Measurements from ENCODE around the gene ASPRV1. TPM values are rescaled to one million over a fixed set of nuclear protein-coding genes. Genes with fewer than 3 reads are reported as not detected.
"Not testable (repeated sequence)": the region's sequence is repeated elsewhere in the genome, so short reads cannot be mapped to it uniquely, and the experiment has no call there.

ASPRV1 gene
- total RNA-seq, 1 donor from 2014 or later = 1.7 TPM

DNA sequence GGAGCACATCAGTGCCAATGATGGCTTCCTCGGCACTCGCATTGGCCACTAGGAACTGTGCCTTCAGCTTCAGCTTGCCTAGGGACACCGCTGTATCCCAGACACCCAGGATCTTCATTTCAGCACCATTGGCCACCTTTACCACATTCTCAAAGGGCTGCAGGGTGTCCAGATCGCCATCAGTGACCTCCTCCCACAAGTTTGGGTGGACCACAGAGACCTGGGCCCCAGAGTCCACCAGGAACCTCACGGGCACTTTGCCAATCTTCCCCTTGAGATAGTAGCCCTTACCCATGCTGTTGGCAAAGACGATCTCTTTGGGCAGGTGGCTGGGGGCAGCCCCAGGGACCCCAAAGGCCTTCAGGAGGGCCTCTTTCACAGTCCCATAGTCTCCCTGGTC lies 610 bp downstream of the ASPRV1 start:
- no peak for DNase-seq (ENCODE audit: low spot score)

DNA sequence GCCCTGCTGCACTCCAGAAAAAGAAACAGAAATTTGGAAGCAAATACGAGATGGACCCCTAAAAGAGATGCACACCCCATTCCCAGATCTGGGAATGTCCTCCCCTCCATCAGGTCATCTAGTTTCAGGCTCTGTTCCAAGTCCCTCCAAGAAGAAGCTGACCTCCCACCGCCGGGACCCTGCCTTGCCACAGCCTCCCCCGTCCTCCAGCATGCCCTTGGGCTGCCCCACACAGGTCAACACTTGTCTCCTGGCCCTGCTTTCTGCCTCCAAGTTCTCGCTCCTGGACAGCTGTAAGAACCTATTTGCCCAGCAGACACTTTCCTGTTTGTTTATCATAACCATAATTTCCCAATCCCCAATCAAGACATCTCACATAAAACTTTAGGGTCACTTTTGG lies 2.0 kb downstream of the ASPRV1 start:
- DNase-seq (ENCODE audit: low spot score) = no peak

DNA sequence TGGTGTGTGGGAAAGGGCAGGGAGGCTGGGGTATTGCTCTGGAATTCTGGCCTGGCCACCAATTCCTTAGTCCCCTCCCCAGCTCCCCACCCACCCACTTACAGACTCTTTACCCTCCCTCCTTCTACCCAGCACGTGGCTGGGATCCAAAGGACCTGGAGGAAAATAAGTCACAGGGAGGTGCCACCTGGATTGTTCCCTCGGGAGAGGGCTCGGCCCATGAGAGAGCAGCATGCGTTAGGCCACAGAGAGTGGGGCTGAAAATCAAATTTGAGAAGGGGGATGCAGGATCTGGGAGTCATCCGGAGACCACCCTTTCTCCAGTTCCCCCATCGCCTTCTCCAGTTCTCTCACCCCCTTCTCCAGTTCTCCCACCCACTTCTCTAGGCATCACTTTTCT lies 3.0 kb downstream of the ASPRV1 start:
- no peak for DNase-seq (ENCODE audit: low spot score)

DNA sequence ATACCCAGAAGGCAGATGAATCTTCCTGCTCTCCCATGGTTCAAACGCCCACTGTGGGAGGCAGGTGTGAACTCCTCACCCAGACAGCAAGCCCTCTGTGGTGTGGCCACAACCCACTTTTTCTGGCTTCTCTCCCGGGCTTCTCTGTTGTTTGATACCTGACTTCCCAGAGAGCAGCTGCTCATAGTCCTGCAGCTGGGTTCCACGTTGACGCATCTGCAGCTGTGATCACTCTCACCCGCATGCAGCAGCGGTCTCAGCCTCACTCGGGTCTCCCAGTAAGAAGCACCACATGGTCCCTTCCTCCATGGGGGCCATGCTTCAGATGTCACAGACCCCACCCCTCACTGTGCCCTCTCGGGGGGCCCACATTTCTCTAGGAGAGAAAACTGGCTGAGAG lies 3.5 kb downstream of the ASPRV1 start:
- no peak for DNase-seq (ENCODE audit: low spot score)

DNA sequence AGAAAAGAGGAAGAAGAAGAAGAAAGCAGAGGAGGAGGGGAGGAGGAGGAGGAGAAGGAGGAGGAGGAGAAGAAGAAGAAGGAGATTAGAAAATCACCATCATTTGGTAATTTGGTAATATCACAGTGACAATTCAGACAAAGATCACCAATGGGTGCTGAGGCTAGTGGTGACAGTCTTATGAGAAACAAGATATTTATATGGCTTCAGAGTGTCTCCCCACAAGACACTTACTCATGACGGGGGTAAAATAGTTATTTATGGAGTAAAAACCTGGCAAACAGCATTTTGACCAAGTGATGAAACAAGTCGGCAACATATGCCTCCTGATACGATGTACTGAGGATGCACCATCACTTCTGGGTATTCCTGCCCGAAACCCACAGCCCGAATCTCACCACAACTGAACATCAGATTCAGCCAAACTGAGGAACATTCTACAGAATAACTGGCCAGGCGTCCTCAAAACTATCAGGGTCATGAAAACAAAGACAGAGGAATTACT lies 4.9 kb downstream of the ASPRV1 start:
- no peak for DNase-seq (ENCODE audit: low spot score)

DNA sequence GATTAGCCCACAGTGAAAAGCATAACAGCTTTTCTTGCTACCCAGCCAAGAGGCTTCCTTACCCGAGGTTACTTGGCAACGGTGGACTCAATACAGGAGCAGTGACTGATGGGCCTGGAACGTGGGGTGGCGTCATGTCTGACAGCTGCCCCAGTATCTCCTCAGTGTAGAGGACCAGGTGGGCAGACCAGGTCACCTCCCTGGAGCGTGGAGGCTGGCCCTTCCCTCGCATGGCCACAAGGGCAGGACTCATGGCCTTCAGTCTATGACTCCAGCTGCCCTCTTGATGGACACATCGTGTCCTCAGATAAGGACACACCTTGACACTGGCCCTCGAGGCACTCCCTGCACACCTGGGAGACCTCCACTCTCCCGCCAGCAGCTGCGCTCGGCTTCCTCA lies 6.4 kb downstream of the ASPRV1 start:
- no peak for DNase-seq (ENCODE audit: low spot score)

DNA sequence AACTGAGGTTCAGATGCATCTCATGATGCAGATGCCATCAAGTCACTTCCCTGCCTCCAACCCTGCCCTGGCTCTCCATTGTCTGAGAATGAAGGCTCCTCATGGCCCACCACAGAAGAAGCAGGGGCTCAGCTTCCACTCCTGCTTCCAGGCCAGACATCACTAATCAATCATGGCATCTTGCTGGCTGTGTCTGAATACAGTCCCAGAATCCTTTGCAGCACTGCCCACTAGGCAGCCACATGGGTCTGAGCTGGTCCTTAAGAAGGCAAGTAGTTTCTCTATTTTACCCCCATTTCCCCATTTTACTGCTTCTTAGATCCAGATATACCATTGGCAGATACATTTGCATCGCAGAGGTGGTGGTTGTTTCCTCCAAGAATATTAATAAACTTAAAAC lies 7.3 kb downstream of the ASPRV1 start:
- no peak for DNase-seq (ENCODE audit: low spot score)

DNA sequence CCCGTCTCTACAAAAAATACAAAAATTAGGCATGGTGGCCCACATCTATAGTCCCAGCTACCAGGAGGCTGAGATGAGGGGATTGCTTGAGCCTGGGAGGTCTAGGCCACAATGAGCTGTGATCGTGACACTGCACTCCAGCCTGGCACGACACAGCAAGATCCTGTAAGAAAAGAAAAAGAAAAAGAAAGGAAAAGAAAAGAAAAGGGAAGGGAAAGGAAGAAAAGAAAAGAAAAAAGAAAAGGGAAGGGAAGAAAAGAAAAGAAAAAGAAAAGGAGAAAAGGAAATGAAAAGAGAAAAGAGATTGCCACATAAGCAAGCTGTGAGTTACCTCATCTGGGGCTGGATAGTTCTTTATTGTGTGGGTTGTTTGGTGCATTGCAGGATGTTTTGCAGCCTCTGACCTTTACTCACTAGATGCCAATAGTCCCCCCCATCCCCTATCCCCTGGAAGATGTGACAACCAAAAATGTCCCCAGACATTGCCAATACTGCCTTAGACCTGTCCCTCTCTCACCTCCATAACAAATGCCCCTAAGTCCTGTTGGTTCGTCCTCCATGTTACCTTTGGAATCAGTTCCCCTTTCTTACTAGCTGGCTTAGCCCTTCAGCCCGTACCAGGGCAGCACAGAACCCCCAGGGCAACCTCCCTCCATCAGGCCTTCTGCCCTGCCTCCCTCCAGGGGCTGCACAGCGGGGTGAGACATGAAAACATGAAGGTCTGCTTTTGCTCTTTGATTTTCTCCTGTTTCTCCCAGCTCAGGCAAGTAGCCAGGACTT lies 8.9 kb downstream of the ASPRV1 start:
- no peak for DNase-seq (ENCODE audit: low spot score)

DNA sequence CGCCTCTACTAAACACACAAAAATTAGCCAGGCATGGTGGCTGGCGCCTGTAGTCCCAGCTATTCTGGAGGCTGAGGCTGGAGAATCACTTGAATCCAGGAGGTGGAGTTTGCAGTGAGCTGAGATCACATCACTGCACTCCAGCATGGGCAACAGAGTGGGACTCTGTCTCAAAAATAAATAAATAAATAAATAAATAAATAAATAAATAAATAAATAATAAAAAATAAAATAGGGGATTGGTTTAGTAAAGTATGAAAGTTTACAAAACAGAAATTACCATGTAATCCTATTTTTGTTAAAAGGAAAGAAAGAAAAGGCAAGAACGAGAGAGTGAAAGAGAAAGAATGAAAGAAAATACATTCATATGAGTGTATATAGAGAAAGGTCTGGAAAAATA lies 10.8 kb downstream of the ASPRV1 start:
- not testable (repeated sequence) for DNase-seq (ENCODE audit: low spot score)

DNA sequence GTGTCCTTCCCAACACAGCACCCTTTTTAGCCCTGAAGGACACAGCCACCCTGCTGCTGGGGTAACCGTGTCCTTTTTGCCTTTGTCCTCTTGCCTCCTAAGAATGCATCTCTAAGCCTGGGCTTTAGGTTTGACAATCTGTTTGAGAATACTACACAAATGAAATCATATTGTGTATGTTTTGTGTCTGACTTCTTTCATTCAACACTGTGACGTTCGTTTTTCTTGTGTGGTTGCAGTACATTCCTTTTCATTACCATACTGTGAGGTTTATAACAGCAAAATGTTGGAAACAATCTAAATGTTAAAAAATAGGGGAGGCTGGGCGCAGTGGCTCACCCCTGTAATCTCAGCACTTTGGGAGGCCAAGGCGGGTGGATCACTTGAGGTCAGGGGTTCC lies 11.2 kb downstream of the ASPRV1 start:
- DNase-seq (ENCODE audit: low spot score) = no peak

DNA sequence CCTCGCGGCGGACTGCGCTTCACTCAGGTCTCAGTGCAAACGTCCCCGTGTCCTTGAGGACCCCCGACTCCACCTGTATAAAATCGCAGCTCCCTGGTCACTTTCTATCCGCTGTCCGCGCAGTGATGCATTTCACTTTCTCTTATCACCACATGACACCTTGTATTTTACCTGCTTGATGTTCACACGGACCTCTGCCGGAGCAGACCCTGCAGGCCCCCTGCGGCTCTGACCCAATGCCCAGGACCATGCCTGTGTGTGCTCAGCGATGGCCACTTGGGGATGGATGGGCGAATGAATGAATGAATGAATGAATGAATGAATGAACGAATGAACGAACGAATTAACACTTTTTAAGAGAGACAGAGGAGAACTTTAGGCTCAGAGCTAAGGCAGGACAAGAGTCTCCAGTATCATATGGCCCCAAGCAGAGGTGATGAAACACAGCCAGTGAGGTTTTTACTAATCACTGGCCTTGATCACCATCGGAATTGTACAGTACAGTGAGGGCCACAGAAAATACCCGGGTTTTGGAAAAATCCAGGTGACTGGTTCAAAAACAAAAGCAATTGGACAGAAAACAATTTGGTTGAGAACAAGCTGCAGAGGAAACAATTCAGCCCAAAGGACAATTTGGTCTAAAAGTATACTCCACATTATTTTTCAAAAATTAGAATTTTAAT lies 12.3 kb downstream of the ASPRV1 start:
- DNase-seq (ENCODE audit: low spot score) = no peak

DNA sequence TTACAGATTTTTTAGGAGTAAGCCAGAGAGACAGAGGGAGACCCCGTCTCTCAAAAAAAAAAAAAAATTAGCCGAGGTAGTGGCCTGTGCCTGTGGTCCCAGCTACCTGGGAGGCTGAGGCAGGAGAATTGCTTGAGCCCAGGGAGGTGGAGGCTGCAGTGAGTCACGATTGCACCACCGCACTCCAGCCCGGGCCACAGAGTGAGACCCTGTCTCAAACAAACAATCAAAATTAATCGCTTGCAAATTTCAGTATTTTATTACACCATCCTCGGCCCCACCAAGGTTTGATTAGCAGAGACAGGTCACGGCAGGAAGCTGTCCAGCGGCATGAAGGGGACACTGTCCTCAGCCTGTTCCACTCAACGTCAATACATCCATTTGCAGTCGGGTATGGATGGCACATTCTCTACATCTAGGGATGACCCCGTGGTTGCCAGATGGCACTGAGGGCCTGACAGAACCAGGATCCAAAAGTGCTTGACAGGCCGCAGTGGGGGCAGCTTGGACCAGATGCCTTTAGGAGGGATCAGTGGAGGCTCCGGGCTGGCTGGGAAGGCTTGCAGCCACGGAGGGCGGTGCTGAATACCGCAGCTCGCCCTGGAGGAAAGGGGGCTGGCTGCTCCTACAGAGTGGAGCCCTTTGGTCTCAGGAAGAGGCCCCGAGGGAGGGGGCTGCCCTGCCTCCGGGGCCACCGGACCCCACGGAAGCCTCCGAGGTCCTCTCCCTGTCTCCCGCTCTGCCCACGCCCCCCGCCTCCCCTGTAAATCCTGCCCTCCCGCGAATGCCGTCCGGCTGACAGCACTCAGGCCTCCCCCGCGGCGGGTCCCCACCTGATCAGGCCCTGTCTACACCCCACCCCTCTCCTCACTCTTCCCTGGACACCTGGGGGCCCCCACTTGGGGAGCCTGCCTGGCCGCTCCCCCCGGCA lies 13.1 kb downstream of the ASPRV1 start:
- no peak for DNase-seq (ENCODE audit: low spot score)

DNA sequence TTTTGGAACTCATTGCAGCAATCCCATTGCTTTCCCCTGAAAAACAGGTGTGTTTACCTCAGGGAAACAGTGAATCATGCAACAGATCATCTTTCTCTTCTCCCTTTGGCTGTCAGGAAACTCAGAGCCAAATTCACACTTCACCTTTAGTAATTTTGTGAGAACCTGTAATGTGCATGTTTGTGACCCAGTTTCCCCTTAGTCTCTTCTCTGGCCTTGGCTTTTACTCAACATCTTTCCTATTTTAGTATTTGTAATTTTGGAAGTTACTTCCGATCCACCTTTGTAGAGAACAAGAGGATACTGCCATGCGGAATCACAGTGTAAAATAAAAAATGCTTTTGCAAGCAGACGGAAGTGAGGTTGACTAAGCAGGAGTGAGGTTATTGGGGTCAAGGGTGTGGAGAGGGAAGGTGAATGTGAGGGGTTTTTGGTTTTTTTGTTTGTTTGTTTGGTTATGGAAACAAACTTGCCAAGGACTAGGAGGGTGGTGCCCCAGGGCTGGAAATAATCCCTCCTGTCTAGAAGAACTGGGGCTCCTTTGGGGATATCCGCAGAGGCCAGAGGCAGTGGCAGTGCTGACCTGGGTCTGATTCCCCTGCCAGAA lies 14.0 kb downstream of the ASPRV1 start:
- DNase-seq (ENCODE audit: low spot score) = no peak

DNA sequence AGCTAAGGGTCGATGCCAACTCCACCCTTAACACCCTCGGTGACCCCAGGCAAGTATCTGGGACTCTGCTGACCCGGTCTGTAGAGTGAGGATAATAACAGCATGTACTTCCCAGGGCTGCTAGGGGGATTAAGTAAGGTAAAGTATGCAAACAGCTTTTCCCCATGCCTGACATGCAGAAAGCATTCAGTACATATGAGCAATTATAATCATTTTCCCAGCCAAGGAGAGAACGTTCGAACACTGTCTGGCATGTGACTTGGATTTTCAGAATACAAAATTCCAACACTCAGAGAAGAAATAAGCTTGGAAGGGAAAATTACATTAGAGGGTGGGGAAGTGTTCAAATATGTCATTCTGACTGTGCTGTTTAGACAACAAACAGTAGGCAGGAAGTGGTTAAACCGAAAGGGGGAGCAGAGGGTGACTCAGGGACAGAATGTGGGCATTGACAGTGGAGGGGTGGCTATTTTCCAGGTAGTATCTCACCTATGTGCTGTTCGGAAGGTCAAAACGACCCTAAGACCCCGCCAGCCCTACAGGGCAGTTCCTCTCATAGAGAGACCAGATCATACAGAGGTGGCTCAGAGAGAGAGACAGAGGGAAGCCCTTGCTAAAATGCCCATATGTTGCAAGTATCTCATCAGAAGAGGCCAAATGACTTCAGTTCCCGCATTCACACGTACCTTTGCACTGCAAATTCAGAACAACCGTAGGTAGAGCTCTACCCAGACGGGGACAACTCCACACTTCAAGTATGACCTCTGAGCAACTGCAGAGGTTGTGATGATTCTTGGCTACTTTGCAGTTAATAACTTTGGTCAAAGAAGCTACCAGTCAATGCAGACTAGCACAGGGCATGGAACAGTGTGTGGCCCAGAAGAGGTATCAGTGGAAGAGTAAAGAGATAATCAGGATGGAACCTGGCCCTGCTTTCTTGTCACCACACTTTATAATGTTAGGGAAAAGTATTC lies 14.8 kb downstream of the ASPRV1 start:
- DNase-seq (ENCODE audit: low spot score) = no peak

DNA sequence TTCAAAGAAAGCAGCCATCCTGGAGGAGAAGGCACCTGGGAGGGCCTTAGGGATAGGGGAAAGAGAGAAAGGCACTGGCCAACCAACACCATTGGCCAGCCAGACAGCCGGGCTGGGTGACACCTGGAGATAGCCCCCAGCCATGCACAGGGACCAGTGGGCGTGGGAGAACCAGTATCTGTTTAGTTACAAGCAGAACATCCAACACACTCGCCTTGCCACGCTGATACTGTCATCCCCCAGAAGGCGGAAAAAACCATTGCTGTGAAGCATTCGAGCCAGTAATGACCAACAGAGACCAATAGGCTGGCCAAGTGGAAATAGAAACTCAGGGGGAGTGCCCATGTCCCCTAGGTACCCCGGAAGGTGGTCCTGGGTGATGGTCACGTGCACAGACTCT lies 15.5 kb downstream of the ASPRV1 start:
- DNase-seq (ENCODE audit: low spot score) = no peak

DNA sequence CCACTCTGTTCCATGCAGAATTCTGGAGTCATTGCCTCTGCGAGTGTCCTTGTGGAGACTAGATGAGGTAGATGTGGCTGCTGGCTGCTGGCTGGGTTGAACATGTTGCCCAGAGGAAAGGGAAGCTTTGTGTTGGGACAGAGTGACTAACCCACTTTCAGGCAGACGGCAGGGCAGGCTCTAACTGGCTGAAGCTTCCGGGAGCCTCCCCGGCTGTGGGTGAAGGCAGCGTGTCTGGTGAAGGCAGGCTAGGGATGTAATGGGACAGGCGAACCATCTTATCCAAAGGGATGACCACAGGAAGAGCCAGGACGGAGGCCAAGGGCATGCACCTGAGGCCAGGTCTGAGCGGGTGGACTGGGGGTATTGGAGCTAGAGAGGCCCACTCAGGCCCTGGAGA lies 16.0 kb downstream of the ASPRV1 start:
- peak; percentile 70 for DNase-seq (ENCODE audit: low spot score)

DNA sequence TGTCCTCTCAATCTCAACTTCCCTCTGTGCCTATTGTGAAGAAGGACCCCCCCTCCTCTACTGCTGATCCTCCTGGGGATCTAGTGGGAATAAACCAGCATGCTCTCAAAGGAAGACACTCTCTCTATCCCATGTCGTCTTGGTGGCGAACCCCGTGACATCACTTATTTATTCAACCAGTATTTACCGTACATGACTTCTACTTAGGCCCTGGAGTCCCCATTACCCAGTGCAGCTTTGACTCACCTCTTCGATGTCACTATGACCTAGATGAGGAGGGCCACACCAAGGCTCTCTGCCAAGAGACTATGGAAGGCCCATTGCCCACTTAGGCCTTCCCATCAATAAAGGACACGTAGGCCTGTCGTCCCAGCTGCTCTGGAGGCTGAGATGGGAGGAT lies 16.7 kb downstream of the ASPRV1 start:
- DNase-seq (ENCODE audit: low spot score) = no peak

DNA sequence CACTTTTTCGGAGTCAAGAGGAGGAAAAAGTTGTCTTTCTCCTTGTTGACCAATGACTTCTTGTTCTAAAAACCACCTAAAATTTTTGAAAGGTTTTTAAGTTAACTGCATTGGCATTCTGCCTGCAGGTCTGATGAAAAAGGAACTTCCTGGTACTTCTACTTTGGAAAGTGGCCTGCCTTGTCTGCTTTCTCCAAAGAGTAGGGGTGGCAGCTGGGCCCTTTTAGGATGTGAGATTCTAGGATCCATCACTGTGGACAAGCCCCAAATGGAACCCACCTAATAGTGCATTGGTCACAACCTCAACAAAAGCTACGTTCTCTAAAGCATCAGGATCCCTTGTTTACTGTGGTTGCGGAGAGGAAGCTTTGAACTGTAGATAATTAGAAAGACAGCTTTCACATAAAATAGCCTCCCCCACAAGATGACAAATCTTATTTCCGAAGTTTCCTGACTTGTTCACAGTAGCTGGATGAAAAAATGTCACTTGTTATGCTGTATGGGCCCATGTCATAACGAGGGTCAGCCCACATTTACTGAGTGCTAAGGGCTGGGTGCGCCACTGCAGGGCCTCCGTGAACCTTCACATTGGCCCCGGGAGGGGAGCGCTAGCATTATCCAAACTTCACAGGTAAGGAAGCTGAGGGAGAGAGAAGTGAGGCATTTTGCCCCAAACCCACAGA lies 17.4 kb downstream of the ASPRV1 start:
- DNase-seq (ENCODE audit: low spot score) = no peak

DNA sequence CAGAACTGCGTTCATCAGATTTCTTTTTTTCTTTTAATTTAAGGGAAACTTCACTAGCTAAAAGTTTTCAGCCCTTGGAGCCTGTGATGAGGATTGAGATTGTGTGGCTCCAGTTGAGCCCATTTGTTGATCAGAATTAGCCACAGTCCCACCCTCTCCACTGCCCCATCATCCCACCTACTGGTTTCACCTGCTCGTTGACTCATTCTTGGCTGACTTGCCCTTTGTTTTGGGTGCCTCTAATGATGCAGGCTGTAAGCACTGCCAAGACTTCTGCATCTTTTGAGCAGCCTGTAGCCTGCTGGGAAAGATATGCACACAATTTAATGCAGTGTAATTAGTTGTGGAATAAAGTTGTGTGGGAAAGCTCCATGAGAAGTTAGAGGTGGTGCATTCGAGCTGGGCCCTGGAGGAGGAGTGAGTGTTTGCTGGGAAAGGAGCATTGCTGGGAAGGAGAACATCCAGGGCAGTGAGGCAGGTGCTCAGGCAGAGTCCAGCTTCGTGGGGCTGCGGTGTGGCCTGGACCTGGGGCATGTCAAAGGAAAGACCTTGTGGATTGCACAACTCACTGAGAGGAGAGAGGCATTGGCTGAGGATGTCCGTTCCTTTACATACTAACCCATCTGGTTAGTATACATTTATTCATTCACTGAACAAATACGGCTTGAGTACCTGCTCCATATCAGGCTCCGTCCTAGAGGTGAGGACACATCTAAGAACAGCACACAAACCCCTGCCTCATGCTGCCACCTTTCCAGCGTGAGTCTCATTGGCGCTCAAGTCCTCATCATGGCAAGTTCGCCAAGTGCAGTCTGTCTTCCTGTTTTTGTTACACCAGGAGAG lies 18.2 kb downstream of the ASPRV1 start:
- DNase-seq (ENCODE audit: low spot score) = no peak
